GM12864 (cell line): Measurements from ENCODE around the gene DHX57.
"Not testable (repeated sequence)": the region's sequence is repeated elsewhere in the genome, so short reads cannot be mapped to it uniquely, and the experiment has no call there.

Experiments used
- DNase-seq: peaks from one replicate; pipeline ENCODE4 v3.0.0-alpha.2; 2011; ENCODE audit warnings: low read depth
- H3K4me3 ChIP-seq: 2 replicates; pipeline ENCODE4 v1.5.1; 2011; ENCODE audit warnings: mild to moderate bottlenecking, low read depth, low read length, control low read depth
- TF ChIP-seq, protein P1 (sequence below): IDR thresholded peaks from 2 replicates; pipeline ENCODE4 v1.5.1; 2011; ENCODE audit warnings: low read depth, mild to moderate bottlenecking, moderate library complexity, low read length, control low read depth, inconsistent platforms; ENCODE audit errors: missing control alignments

Gene DHX57

DNA sequence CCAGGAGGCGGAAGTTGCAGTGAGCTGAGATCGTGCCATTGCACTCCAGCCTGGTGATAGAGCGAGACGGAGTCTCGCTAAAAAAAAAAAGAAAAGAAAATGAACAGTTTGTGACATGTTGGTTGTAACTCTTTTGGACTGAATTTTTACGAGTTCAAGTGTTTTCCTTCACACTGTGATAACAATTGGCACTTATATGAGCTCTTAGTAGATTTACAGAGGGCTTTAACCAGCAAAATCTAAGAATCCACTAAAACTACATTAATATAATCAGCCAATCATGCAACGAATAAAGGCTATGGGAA is 99.9 kb downstream of the DHX57 start:
- no peak for DNase-seq
- no peak overlapping the region for H3K4me3 ChIP-seq
- TF ChIP-seq, protein P1, sequence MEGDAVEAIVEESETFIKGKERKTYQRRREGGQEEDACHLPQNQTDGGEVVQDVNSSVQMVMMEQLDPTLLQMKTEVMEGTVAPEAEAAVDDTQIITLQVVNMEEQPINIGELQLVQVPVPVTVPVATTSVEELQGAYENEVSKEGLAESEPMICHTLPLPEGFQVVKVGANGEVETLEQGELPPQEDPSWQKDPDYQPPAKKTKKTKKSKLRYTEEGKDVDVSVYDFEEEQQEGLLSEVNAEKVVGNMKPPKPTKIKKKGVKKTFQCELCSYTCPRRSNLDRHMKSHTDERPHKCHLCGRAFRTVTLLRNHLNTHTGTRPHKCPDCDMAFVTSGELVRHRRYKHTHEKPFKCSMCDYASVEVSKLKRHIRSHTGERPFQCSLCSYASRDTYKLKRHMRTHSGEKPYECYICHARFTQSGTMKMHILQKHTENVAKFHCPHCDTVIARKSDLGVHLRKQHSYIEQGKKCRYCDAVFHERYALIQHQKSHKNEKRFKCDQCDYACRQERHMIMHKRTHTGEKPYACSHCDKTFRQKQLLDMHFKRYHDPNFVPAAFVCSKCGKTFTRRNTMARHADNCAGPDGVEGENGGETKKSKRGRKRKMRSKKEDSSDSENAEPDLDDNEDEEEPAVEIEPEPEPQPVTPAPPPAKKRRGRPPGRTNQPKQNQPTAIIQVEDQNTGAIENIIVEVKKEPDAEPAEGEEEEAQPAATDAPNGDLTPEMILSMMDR: no peak

GRCh38 chr2:38775097-38775920 is 100.4 kb downstream of the DHX57 start:
- no peak overlapping the region for H3K4me3 ChIP-seq
- no peak for DNase-seq
- TF ChIP-seq, protein P1: no peak

DNA sequence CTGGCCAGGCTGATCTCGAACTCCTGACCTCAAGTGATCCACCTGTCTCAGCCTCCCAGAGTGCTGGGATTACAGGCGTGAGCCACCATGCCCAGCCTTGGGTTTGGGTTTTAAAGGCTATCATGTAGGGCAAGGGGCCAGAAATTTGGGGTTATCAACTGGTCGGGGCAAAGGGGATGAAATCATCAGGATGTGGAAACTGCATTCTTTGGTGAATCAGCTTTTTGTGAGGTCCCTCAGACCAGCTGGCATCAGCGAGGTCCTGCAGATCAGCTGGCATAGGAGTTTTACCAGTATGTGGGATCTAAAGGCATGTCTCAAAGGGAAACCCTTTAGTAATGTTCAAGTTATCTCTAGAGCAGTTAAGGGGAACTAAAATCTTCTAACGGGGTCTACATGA is 104.1 kb downstream of the DHX57 start:
- no peak overlapping the region for H3K4me3 ChIP-seq
- no peak for DNase-seq
- TF ChIP-seq, protein P1: no peak

GRCh38 chr2:38765551-38765950 is 110.2 kb downstream of the DHX57 start:
- no peak for DNase-seq
- TF ChIP-seq, protein P1: no peak
- H3K4me3 ChIP-seq: no peak overlapping the region

DNA sequence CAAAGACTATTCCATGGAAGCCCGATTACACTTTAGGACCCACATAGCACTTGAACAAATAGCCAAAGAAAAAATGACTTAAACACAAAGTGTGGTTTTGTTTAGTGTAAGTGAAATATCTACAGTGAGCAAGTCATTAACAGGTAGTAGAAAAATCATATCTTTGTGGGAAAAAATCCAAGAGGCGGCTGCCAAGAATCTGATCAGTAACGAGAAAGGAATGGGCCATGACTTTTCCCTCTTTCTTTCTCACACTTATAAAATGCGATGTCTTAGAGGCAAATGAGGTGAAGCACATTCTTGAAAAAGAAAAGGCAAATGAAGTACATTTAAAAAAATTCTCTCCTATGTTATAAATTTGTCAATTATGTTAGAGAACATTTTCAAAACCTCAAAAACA is 110.6 kb downstream of the DHX57 start:
- DNase-seq: no peak
- TF ChIP-seq, protein P1: no peak

DNA sequence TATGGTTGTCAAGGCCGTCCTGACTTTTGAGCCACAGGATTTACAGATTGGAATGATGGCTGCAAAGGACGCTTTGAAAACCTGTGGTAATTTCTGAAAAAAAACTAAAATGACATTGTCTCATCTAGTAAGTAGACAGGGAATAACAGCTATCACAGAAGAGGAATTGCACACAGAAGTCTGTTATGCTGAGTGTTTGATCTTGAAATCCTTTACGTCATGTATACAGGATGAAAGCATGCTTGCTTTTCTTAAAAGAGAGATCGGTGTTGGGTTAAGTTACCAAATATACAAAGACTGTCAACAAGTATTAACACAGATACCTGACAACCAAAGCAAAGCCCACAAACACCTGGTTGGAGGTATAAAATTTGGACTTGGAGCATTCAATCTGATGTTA is 112.0 kb downstream of the DHX57 start:
- DNase-seq: no peak
- no peak overlapping the region for H3K4me3 ChIP-seq
- TF ChIP-seq, protein P1: no peak

More for the DNA sequence above, 110.6 kb downstream of the DHX57 start:
- H3K4me3 ChIP-seq: no peak overlapping the region

GRCh38 chr2:38763228-38763627 is 112.5 kb downstream of the DHX57 start:
- no peak for DNase-seq
- no peak overlapping the region for H3K4me3 ChIP-seq
- TF ChIP-seq, protein P1: no peak

DNA sequence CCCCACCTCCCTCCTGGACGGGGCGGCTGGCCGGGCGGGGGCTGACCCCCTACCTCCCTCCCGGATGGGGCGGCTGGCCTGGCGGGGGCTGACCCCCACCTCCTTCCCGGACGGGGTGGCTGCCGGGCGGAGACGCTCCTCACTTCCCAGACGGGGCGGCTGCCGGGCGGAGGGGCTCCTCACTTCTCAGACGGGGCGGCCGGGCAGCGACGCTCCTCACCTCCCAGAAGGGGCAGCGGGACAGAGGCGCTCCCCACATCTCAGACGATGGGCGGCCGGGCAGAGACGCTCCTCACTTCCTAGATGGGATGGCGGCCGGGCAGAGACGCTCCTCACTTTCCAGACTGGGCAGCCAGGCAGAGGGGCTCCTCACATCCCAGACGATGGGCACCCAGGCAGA is 119.8 kb downstream of the DHX57 start:
- not testable (repeated sequence) for H3K4me3 ChIP-seq, DNase-seq
